ENCODE measurements around the gene SEPTIN5.

Gene SEPTIN5

DNA sequence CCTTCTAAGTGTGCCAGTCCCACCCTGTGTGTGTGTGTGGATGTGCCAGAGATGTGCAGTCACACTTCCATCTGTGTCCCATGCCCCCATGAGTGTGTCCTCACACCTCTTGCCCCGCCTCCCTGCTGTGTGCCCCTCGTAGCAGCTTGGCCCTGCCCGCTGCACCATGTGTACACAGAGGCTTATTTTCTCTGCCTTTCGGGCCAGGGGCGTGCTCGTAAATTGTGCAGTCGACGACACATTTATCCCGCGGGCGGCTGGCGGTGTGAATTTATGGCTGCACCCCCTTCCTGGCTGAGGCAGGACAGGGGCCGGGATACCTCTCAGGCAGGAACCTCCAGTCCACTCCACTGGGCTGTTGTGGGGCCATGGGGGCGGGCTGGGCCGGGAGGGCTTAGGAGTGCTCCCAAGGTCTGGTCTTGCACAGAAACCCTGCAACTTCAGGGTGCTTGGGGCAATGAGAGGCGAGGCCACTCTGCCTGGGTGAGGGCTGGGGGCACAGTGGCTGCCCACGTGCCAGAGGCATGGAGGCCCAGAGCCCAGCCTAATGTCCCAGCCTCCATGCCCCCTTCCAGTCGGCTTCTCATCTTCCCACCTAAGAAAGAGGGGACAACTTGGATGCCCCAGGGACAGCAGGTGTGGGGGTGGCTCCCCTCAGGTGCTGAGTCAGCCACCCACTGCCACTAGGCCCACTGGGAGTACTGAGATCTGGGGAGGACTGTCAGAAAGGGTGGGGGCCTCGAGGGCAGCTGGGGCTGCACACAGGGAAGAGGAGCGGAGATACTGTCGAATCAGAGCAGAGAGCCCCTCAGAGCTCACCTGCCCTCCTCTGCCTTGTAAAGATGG, 21.6 kb downstream of the SEPTIN5 start:
- FAIRE-seq: no peak

DNA sequence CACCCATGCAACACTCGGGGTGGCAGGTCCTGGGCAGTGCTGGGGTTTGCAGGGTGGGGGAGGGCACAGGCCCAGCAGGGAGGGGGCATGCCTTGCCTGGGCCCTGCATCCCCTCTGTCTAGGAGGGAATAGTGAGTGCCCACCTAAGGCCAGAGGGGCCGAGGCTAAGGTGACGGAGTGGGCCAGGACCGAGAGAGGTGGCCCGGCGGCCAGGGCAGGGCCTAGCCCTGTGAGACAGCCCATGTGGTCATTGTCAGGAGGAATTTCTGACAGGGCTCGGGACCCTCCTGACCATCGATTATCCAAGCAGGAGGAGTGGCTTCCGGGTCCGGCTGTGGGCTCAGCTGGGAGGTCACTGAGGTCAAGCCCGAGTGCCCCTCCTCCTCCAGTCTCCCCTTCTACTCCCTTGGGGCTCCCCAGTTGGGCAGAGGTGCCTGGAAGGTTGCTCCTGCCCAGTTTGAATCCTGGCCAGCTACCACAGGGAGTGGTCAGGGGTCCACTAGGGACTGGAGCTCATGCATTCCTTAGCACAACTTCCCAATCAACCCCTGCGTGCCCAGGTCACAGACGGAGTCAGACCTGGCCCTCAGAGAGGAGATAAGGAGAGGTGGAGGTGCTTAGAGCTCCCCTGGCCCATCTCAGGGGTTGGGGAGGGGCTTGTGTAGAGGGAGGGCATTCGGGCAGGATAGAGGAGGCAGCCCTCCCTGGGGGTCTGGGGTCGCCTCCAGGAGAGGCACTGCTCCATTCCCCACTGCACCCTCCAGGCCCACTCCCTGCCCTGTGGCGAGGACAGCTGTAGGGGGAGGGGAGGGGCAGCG, 23.8 kb downstream of the SEPTIN5 start:
- FAIRE-seq: no peak

DNA sequence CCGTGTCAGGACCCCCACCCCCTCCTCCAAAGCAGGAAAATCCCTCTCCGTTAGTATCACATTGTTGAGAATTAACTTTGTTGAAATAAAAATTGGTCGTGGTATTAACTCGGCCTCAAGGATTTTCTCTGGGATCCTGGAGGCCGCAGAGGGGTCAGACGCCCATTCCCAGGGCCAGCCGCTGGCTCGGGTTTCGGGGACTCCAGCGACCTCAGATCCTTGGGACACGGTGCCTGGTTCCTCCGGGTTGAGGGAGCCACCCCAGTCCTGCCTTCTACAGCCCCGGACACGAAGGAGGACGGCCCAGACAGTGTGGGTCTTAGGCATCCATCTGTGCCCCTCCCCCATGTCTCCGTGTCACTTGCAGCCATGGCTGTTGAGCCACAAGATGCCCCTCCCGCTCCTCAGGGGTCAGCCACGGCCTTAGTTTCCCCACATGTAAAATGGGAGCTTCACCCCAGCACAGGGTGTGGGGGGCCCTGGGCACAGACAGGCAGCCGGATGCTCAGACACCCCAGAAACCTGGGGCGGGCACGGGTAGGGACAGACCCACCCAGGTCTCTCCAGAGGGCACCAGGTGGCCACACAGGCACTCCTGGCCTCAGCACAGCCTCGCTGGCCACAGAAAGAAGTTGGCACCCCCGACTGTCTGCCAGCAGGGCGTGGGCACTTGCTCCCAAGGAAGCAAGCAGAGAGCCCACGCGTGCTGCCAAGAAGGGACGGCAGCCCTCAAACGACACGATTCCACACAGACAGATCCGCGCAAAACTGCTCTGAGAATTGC, 24.6 kb downstream of the SEPTIN5 start:
- no peak for FAIRE-seq

DNA sequence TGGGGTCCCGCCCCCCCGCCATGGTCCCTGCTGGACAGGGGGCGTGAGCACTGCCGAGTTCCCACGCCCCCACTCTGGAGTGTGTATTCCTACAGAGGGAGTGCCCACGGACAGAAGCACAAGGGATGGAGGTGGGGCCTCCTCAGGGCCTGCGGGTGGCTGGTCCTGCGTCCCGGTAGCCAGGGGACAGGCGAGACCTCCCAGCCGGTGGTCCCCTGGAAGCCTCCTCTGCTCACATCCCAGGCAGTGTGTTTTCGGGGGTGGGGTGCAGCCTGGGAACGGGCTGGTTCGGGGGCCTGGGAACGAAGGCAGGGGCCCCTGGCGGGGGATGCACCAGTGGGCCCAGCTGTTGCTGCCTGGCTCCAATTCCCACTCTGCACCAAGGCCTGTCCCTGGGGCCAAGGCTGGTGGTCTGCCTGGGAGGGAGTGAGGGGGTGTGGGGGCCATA, 25.2 kb downstream of the SEPTIN5 start:
- no peak for FAIRE-seq

DNA sequence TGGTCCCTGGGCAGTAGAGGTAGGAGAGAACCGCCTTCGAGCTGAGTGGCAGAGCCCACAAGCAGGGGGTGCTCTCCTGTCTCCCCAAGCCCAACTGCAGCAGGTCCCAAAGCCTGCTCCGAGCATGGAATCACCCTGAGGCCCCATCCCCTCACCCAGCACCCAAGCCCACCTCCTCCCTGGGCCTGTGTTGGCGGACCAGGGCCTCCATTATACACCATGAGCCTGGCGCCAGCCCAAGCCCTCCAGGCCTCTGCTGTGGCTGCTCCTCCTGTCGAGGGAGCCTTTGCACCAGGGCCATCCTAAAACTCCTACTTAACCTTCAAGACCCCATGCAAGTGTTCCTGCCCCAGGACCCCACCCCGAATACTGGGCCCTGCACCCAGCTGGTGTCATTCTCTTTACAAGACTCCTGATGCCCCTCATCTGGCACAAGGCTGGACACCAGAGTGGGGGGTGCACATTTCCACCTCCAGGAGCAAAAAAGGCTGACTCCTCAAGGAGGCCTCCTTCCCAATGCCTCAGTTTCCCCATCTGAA, 25.7 kb downstream of the SEPTIN5 start:
- no peak for FAIRE-seq

DNA sequence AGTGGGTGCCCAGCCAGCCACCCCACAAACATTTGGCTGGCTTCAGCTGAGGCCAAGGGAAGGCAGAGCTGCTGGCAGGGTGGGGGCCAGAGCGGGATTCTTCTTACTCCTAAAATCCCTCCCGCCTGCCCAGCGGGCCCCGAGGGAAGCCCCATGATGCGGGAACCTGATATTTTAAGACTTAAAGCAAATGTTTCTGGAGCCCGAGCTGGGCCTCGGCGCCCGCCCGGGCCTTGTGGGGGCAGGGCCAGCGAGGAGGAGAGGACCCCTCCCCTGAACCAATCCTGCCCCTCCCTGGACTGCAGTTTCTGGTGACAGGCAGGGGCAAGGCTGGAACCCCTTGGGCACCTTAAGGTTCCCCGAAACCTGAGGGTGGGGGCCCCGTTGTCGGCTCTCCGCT, 26.3 kb downstream of the SEPTIN5 start:
- no peak for FAIRE-seq

DNA sequence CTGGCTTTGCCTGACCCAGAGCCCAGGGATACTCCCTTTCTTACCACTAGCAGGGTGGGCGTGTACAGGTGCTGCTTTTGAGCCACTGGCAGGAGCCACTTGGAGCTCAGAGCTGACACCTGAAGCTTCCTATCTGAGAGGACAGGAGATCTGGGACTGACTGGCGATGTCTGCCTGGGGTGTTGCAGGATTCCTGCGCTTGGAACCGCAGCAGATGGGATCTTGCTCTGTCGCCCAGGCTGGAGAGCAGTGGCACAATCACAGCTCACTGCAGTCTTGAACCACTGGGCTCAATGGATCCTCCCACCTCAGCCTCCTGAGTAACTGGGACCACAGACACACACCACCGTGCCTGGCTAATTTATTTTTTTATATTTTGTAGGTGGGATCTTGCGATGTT, 26.8 kb downstream of the SEPTIN5 start:
- FAIRE-seq: no peak

DNA sequence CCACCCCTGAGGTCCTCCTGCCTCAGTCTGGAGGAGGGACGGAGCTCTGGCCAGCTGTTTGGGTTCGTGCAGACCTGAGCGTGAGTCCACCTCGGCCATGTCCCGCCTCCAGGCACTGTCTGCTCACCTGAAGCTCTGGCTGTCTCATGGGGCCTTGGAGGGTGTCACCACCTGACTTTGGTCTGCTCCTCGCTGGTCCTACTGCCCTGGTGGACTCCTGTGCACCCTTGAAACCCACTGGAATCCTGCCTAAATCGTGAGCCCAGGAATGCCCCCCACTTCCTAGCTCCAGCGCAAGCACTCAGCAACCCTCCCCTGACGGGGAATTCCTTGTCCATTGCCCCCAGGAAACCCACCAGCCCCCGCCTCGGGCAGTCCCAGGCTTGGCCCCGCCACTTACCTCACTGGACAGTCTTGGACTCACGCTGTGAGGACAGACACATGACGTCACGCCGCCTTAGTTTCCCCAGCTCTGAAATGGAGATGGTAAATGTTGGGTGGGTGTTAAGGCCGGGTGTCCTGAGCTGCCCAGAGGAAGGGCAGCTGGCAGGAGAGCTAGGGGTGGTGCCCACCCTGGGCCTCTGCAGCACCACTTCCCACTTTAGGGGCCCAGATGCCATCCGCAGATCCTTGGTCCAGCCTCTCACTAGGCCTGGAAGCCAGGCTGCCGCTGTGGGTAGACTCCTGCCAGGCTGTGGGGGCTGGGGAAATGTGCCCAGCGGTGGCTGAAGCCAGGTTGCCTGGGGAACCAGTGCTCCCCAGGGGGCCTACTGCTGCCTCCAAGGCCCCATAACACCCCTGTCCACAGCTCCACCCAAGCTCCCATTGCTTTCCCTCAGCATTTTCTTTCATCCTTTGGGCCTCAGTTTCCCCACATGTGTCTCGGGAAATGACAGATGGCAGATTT, 28.1 kb downstream of the SEPTIN5 start:
- FAIRE-seq: no peak

DNA sequence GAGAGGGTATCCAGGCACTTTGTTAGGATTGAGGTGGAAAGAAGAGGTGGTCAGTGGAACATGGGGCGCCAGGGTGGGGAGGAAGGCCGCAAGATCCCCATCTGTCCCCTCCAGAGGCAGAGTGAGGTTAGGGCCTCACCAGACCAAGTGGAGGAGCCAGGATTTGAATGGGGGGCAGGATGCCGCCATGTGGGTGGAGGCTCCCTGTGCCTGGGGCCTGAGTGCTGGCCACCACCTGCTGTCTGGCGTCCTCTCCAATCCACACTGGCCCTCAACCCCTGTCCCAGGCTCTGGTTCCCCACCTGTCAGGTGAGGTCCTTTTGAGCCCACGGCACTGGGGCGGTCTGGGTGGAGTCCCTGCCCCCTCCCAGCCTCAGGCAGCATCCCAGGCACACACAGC, 28.8 kb downstream of the SEPTIN5 start:
- FAIRE-seq: no peak

DNA sequence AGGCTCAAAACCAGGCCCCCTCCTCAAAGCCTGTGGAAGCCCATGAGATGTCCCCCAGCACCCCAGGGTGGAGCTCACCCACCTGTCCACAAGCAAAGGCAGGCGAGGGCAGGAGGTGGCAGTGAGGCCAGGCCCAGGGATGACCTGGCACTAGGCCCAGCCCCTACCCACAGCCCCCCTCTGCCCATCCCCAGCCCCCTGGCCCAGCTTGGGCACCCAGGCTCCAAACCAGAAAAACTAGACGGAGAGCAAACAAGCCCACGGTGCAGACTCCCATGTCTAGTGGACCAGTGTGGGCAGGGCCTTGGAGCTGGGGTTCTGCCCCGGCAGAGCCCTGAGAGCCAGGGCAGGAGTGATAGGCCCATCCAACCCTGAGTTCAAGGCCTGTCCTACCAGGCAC, 29.3 kb downstream of the SEPTIN5 start:
- no peak for FAIRE-seq

DNA sequence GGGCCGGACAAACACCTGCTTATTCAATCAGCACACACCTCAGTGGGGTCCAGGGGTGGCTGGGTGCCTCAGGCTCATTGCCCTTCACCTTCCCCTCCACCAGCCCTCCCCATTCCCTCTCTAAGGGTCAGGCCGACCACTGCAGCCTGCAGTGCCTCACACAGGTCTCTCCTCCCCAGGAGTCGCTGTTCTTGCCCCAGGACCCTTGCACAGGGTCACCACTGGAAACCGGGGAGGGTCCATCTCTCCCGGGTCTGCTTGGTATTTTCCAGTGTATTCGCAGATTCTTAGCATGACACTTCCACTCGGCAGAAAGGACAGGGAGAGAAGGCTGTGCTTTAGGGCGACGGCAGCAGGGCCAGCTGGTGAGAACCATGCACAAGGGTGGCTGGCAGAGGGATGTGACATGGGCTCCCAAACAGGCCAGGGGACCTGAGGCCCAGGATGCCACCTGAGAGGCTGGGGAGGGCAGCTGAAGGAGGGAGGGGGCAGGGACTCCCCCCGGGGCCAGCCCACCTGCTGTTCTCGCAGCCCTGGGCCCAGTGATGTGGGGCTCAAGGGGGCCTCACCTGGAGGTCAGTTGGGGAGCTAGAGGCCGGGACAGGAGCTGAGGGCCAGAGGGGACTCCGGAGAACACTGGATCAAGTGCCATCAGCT, 30.2 kb downstream of the SEPTIN5 start:
- no peak for FAIRE-seq

DNA sequence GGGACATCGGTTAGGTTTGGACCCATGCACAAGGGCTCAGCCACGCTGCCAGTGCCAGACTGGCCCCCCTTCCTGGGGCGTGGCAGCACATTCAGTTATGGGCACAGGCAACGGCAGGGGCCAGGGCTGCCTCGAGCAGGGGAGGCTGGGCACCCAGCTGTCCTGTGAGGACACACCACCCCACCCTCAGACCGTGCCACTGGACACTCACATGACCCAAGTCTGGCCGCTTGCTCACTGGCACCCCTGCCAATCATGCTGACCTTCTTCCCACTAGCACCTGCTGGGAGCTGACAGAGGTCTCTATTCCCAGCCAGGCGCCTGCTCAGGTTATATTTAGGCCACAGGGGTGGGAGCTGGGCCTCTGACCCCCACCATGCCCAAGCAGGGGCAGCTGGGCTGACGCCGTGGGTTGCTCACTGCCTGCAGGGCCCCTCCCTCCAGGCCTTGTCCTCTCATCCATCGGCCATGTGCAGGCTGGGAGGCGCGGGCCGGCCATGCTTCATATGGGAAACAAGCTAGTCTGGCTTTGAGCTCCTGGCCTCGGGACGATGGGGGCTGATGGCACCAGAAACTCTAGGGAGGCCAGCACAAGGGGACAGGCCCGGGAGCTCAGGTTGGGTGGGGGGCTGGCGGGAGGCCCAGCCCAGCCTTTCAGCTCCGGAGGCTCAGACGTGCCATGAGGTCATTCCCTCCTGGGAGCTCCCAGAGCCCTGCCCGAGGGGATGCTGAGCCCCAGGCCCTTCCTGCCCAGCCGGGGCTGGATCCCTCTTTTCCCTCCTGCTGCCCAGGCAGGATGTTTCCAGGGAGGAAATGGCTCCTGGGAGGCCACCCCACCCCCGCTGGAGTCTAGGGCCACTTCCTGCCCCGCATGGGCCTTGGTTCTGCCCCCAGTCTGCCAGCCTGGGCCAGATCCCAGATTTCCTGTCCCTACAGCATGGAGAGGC, 31.1 kb downstream of the SEPTIN5 start:
- FAIRE-seq: no peak

DNA sequence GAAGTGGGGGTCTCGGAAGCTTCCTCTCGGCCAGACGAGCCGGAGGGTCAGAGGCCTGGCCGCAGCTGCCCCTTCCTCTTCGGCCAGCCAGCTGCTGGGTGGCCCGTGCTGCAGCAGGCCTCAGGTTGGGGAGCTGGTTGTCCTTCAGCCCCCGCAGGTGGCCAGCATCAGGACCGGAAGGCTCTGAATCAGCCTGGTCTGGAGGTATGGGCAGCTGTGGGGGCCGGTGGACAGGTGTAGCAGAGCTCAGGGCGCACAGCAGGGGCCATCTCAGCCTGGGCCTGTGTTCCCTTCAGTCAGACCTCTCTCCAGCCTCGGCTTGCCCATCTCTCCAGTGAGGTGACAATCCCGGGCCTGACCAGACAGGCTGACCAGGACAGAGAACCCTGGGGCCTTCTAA, 32.4 kb downstream of the SEPTIN5 start:
- FAIRE-seq: no peak

DNA sequence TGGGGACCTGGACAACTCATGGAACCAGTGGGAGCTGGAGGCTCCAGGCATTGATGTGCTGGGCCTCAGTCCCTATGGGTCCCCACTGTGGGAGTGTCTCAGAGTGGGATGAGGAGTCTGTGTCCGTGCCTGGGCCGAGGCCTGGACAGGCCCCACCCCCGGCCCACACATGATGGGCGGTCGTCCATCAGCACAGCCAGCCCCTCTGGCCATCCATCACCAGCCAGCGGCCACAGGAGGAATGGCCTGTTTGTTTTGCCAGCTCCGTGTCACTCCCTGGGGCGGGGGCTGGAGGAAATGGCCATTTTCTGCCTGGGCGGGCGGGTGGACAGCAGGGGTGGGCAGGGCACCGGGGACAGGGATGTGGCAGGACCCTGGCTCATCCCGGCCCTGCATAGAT, 33.2 kb downstream of the SEPTIN5 start:
- no peak for FAIRE-seq

DNA sequence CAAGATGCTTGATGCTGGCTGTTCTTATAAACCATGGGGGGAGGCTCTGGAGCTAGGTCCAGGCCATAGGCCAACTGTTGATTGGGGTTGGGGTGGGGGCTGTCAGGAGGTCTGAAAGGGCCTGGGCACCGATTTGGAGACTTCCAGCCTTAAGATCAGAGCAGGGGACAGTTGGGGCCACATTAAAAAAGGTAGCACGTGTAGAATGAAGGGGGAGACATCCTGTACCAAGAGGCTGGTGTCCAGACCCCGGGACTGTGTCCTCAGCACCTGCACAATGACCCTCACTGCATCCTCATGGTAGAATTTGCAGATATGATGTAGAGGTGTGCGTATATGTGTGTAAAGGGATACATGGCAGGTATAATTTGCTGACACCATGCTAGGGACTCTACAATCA, 33.8 kb downstream of the SEPTIN5 start:
- no peak for FAIRE-seq

DNA sequence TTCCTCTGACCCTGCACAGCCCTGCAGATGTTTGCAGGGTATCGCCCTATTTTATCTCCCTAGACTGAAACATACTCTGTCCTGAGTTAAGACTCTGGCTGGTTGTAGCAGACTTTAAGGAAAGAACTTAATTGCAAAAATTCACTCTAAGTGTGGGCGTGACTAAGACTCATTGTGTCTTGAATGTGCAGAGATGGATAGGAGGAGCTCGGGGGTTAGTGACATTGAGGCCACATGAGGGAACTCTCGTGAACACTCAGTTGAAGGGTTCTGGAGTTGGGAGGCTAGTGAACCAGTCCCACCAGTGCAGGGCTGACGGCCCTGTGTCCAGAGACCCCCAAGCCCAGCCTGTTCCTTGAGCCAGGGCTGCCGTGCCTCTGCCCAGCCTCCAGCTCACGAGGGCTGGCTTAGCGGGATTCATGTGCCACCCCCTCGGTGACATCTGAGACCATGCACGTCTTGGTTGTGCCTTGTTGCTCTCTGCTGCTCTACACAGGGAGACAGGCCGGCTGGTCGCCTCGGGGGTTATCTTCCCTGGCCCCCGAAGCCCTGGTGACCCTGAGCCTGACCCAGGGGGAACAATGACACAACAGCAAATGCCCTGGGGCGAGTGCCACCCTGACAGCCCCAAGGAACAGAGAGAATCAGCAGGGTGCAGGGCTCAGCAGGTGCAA, 34.8 kb downstream of the SEPTIN5 start:
- FAIRE-seq: no peak

DNA sequence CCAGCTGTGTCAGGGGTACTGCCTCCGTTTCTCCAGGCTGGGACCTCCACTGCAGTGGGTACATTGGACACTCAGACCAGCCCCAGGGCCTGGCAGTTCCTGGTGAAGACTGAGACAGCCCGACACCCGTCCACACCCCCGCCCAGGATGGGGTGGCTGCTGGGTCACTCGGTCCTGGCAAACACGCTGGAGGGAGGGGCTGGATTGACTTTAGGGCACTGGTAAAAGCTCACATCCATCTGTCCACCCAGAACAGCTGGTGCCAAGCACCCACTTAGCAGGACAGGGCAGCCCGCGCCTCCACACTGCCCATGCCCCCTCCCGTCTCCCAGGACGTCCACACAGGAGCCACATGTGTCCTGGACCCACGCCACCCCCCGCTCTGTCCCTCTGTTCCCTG, 35.6 kb downstream of the SEPTIN5 start:
- FAIRE-seq: no peak

DNA sequence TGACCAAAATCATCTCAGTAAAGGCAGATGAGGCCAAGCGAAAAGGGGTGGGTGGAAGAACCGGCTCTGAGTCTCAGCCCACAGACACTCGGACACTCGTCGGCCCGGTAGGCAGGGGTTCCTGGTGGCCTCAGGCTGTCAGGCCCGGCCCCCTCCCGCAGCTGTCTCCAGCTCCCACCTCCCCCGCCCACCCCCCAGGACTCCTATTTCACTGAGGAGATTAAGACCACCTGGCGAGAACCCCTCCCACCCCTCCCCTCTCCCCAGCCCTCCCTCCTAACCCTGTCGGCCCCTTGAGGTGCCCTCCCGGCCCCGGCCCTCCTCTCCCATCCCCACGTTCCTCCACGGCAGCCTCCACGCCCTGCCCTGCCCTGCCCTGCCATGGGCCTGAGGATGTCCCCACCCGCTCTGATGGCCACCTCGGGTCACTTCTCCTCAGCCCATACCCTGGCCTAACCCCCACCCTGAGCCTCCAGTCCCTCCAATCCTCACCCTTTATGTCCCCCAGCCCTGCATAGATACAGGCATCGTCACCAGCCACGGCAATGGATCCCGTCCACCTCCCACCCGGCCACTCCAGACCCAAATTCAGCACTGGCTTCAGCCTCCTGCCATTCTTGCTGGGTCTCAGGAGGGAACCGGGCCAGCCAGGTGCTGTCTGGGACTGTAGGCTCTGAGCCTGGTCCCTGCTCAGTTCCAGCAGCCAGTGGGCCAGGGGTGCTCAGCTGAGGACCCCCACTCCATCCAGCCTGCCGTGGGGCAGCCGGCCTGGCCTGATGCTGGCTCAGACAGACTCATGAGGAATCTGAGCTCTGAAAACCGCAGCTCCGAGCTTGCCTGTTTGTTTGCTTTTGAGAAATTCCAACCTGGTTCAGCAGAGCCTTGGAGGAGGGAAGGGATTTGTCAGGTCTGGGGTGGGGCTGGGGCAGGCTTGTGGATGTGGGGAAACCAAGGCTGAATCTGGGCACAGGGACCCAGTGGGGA, 36.5 kb downstream of the SEPTIN5 start:
- FAIRE-seq: no peak

Data from endometrium (tissue), 2 donors.